ENCODE results near the gene TBC1D2. TPM values are rescaled to one million over a fixed set of nuclear protein-coding genes. Genes with fewer than 3 reads are reported as not detected.

The TBC1D2 gene
- total RNA-seq, 3 donors from 2014 or later (not counting 1 experiment from before 2014, with no cell fraction given), result 5.0 to 8.9 (median 7.0) TPM

- no peak for DNase-seq
- Mint-ChIP-seq H3K27ac (peak overlapping the region; percentile 95 to 98), H3K4me1 (peaks cover 33 to 40% of the 10 kb centered on the region in 2 donors), H3K4me3 (peak overlapping the region; percentile 98), H3K9me3 (no peaks in the 10 kb centered on the region), H3K36me3 (no peaks in the 10 kb centered on the region), H3K27me3 (ENCODE audit: low read depth in 2 of 2) (no peaks in the 10 kb centered on the region)
- peak; percentile 15 to 18 (median 16) for ATAC-seq
- Histone ChIP-seq H3K27me3 (ENCODE audit: control insufficient read depth, insufficient read depth, low read length) (no peaks in the 10 kb centered on the region), H3K36me3 (ENCODE audit: control insufficient read depth, insufficient read depth, low read length) (peaks cover 2% of the 10 kb centered on the region), H3K27ac (ENCODE audit: low read length) (peak overlapping the region; percentile 95), H3K4me3 (ENCODE audit: low read length) (peak overlapping the region; percentile 97), H3K4me1 (ENCODE audit: control insufficient read depth, insufficient read depth, low read length) (peaks cover 20% of the 10 kb centered on the region), H3K9me3 (ENCODE audit: control insufficient read depth, insufficient read depth, low read length) (no peaks in the 10 kb centered on the region)
- intact Hi-C loops (cut with micrococcal nuclease), result loop anchor here (2.0 to 10.0 kb wide), 3 partner anchors 63 to 332 kb away; partner anchors contain the start of genes CORO2A and TRMO
- no peak for TF ChIP-seq CTCF (IDR thresholded peaks at IDR 0.05)
- WGBS (ENCODE audit: insufficient coverage), result 1% methylated on average over 36 of the region's 36 CpGs
Observed at GRCh38 chr9:98255061-98255577, 330 bp downstream of the TBC1D2 start.

- Mint-ChIP-seq H3K9me3 (no peaks in the 10 kb centered on the region), H3K4me1 (peaks cover 33 to 40% of the 10 kb centered on the region in 2 donors), H3K27ac (peak overlapping the region; percentile 95 to 98), H3K4me3 (peak overlapping the region; percentile 98), H3K36me3 (no peaks in the 10 kb centered on the region), H3K27me3 (ENCODE audit: low read depth in 2 of 2) (no peaks in the 10 kb centered on the region)
- no peak for ATAC-seq
- WGBS (ENCODE audit: insufficient coverage), result 45% methylated on average over 5 of the region's 5 CpGs
- Histone ChIP-seq H3K27ac (ENCODE audit: low read length) (no peak overlapping the region), H3K27me3 (ENCODE audit: control insufficient read depth, insufficient read depth, low read length) (no peaks in the 10 kb centered on the region), H3K9me3 (ENCODE audit: control insufficient read depth, insufficient read depth, low read length) (no peaks in the 10 kb centered on the region), H3K4me1 (ENCODE audit: control insufficient read depth, insufficient read depth, low read length) (peaks cover 20% of the 10 kb centered on the region), H3K4me3 (ENCODE audit: low read length) (peak overlapping the region; percentile 97), H3K36me3 (ENCODE audit: control insufficient read depth, insufficient read depth, low read length) (peaks cover 3% of the 10 kb centered on the region)
- intact Hi-C loops (cut with micrococcal nuclease), result loop anchor here (2.0 to 10.0 kb wide), 3 partner anchors 62 to 332 kb away; partner anchors contain the start of genes CORO2A and TRMO
- DNase-seq, result no peak
- TF ChIP-seq CTCF (IDR thresholded peaks at IDR 0.05), result no peak
Observed at GRCh38 chr9:98254228-98255060, 1.0 kb downstream of the TBC1D2 start.

GRCh38 chr9:98253565-98253964, 1.9 kb downstream of the TBC1D2 start:
- intact Hi-C loops (cut with micrococcal nuclease), result loop anchor here (10.0 kb wide), 1 partner anchor 149 kb away; no protein-coding TSS in a partner anchor
- Mint-ChIP-seq H3K36me3 (no peaks in the 10 kb centered on the region), H3K4me3 (no peak overlapping the region), H3K9me3 (no peaks in the 10 kb centered on the region), H3K27me3 (ENCODE audit: low read depth in 2 of 2) (no peaks in the 10 kb centered on the region), H3K4me1 (peaks cover 39 to 46% of the 10 kb centered on the region in 2 donors), H3K27ac (peak overlapping the region in 1 of 2 donors; percentile 19)
- Histone ChIP-seq H3K4me1 (ENCODE audit: control insufficient read depth, insufficient read depth, low read length) (peaks cover 26% of the 10 kb centered on the region), H3K9me3 (ENCODE audit: control insufficient read depth, insufficient read depth, low read length) (no peaks in the 10 kb centered on the region), H3K27me3 (ENCODE audit: control insufficient read depth, insufficient read depth, low read length) (no peaks in the 10 kb centered on the region), H3K4me3 (ENCODE audit: low read length) (no peak overlapping the region), H3K36me3 (ENCODE audit: control insufficient read depth, insufficient read depth, low read length) (peaks cover 3% of the 10 kb centered on the region), H3K27ac (ENCODE audit: low read length) (no peak overlapping the region)
- no peak for TF ChIP-seq CTCF (IDR thresholded peaks at IDR 0.05)
- WGBS (ENCODE audit: insufficient coverage), result 97% methylated on average over 3 of the region's 3 CpGs
- DNase-seq (no peak), ATAC-seq (no peak)
